GM13976 (cell line): ENCODE data around the gene C1QTNF1.
A peak's percentile ranks its signal among the peaks of the same experiment; 100 is the strongest.

Experiments
- DNase-seq: peaks from one replicate; pipeline ENCODE4 v3.0.0; 2012; ENCODE audit warnings: low spot score
- CTCF ChIP-seq: IDR thresholded peaks from 2 replicates; pipeline ENCODE4 v1.5.1; 2012; ENCODE audit warnings: borderline replicate concordance, mild to moderate bottlenecking; ENCODE audit not compliant: insufficient read depth; ENCODE audit errors: extremely low read depth, missing control alignments, control extremely low read depth
- in situ Hi-C: fragments of 300-500 bp; cut with MboI; formaldehyde crosslinking; loops from one replicate; pipeline ENCODE4 v1.12.0; 2022; ENCODE audit warnings: low sequenced_read_pairs, mixed read lengths, inconsistent platforms; ENCODE audit not compliant: unreplicated experiment

Gene C1QTNF1

GRCh38 chr17:79062691-79063090, 38.7 kb downstream of the C1QTNF1 start:
- no peak for DNase-seq
- no peak for TF ChIP-seq CTCF
- in situ Hi-C loops: no loop called here

DNA sequence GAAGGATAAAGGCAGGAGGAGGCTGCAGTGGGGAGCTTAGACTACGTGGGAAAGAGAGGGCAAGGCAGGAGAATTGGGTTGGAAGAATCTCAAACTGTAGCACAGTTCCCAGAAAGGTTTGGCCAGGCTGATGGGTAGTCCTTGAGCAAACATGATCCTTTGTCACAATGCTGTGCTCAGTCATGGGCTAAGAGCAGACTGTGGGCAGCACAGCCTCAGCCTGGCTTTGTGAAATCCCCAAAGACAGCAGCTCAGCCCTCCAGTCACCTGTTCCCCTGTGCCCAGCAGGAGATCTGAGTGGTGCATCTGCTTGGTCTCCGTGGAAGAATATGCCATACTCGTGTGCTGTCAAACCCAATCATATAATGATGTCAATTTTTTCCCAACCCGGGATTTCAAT, 40.1 kb downstream of the C1QTNF1 start:
- in situ Hi-C loops: no loop called here
- DNase-seq: no peak
- TF ChIP-seq CTCF: no peak

DNA sequence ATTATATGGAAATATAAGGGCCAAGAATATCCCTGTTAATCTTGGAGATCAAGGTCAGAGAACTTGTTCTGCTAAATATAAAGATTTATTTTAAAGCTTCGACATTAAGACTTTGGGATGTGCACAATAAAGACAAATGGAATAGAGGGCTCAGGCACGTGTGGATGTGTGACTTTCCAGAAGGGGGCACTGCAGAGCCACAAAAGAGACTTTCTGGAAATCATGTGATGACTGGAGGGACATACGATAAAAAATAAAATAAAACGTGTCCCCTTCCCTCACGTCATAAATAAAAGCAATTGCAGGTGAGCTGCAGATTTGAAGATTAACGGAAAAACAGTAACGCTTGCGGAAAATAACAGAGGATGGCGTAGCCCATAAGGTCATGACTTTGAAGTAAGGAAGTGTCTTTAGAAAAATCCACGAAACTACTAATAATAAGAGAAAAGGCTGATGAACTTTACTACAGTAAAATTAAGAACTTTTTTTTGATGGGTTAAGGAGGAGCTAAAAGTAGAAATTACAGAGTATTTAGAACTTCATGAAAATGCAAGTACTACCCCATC, 41.2 kb downstream of the C1QTNF1 start:
- peak; percentile 28 for TF ChIP-seq CTCF
- in situ Hi-C loops: no loop called here
- peak; percentile 50 for DNase-seq

GRCh38 chr17:79066963-79067362, 43.0 kb downstream of the C1QTNF1 start:
- no peak for DNase-seq
- no peak for TF ChIP-seq CTCF
- in situ Hi-C loops: no loop called here

- TF ChIP-seq CTCF: no peak
- DNase-seq: no peak
- in situ Hi-C loops: no loop called here
Observed at GRCh38 chr17:79070266-79070880, 46.4 kb downstream of the C1QTNF1 start.

- TF ChIP-seq CTCF: no peak
- DNase-seq: no peak
- in situ Hi-C loops: no loop called here
Observed at GRCh38 chr17:79071161-79071740, 47.3 kb downstream of the C1QTNF1 start.
